Measurements from ENCODE around the gene CCDC157. TPM values are rescaled to one million over a fixed set of nuclear protein-coding genes. Genes with fewer than 3 reads are reported as not detected.

Gene CCDC157
- total and polyA plus RNA-seq, 2 of the 4 experiments (the other 2 are of a cell fraction) = 0.90 to 2.2 TPM

- Histone ChIP-seq H3K4me2 (ENCODE audit: low read depth, low read length) (no peak overlapping the region), H2BK120ac (ENCODE audit: low read depth, low read length) (no peak overlapping the region), H2BK15ac (ENCODE audit: low read depth, low read length) (no peak overlapping the region), H2BK20ac (ENCODE audit: low read depth, low read length) (no peak overlapping the region), H3K56ac (ENCODE audit: extremely low read depth, insufficient read depth, low read length) (no peak overlapping the region), H3K4me3 (ENCODE audit: insufficient read depth, low read depth, low read length) (no peak overlapping the region), H2AK5ac (ENCODE audit: low read depth, low read length) (no peak overlapping the region; the same call in 1 of the 2 replicates), H3K9ac (ENCODE audit: low read depth, low read length) (no peak overlapping the region), H3K9me3 (ENCODE audit: control insufficient read depth, insufficient read depth, low read length) (no peaks in the 10 kb centered on the region), H3K18ac (ENCODE audit: low read depth, low read length) (no peak overlapping the region), H4K20me1 (ENCODE audit: insufficient read depth, low read length) (peaks cover 83% of the 10 kb centered on the region), H4K91ac (ENCODE audit: insufficient read depth, low read depth, low read length) (no peak overlapping the region), H2AFZ (replicated peaks; ENCODE audit: low read length, poor library complexity) (no peak overlapping the region), H4K5ac (ENCODE audit: low read depth, low read length) (no peak overlapping the region), H3K4ac (ENCODE audit: low read depth, low read length) (no peak overlapping the region), H3K79me1 (ENCODE audit: low read depth in 1 of 2, low read length in 2 of 2) (peaks cover 46 to 96% of the 10 kb centered on the region in 2 experiments), H2AK9ac (replicated peaks; ENCODE audit: low read depth, low read length, poor library complexity) (no peak overlapping the region), H3K27me3 (ENCODE audit: control insufficient read depth, insufficient read depth, low read length) (no peaks in the 10 kb centered on the region), H3K14ac (replicated peaks; ENCODE audit: low read depth, low read length) (no peak overlapping the region), H2BK5ac (ENCODE audit: low read depth, low read length, poor library complexity, severe bottlenecking) (no peak overlapping the region), H3K9me1 (ENCODE audit: insufficient read depth, low read length) (peaks cover 63% of the 10 kb centered on the region), H4K8ac (ENCODE audit: low read depth in 2 of 2, low read length in 2 of 2) (no peak overlapping the region), H3K36me3 (ENCODE audit: control insufficient read depth, insufficient read depth, low read length) (peaks cover 18% of the 10 kb centered on the region), H3K27ac (ENCODE audit: insufficient read depth, low read length) (no peak overlapping the region), H3K23ac (ENCODE audit: low read depth, low read length) (no peak overlapping the region), H3K4me1 (ENCODE audit: control insufficient read depth, insufficient read depth, low read length) (peaks cover 36% of the 10 kb centered on the region)
- WGBS, 2 experiments (ENCODE audit: extremely low coverage in 2 of 2, insufficient read length in 1 of 2) = no CpG with 5 or more reads among the region's 2 CpGs
- no peak for TF ChIP-seq NFE2L2 (IDR thresholded peaks at IDR 0.05; ENCODE audit: low read depth, low read length)
- CTCF ChIA-PET = no interaction called here
- BruUV-seq (replicated peaks) = no TSS peak
- POLR2A ChIA-PET (ENCODE audit: unreplicated experiment) = no interaction called here
- in situ Hi-C loops (cut with MboI; ENCODE audit: low sequenced_read_pairs) (no loop called here), intact Hi-C loops (cut with micrococcal nuclease) (no loop called here), dilution Hi-C loops (cut with HindIII; ENCODE audit: low sequenced_read_pairs, unreplicated experiment) (no loop called here)
- DNase-seq (no peak), ATAC-seq (ENCODE audit: low read depth) (no peak)
Measured at GRCh38 chr22:30321461-30321860, 35.3 kb upstream of the CCDC157 start.

Data from IMR-90 (cell line).